Activated CD4-positive, alpha-beta T cell treated with anti-CD3 and anti-CD28 coated beads for 4 hours (primary cell): ENCODE results near the gene INHBB.
"Not testable (repeated sequence)": the region's sequence is repeated elsewhere in the genome, so short reads cannot be mapped to it uniquely, and the experiment has no call there.

Experiments used
- DNase-seq, 2 donors: peaks; one replicate each; pipeline ENCODE4 v3.0.0-alpha.2; 2020

Gene INHBB

DNA sequence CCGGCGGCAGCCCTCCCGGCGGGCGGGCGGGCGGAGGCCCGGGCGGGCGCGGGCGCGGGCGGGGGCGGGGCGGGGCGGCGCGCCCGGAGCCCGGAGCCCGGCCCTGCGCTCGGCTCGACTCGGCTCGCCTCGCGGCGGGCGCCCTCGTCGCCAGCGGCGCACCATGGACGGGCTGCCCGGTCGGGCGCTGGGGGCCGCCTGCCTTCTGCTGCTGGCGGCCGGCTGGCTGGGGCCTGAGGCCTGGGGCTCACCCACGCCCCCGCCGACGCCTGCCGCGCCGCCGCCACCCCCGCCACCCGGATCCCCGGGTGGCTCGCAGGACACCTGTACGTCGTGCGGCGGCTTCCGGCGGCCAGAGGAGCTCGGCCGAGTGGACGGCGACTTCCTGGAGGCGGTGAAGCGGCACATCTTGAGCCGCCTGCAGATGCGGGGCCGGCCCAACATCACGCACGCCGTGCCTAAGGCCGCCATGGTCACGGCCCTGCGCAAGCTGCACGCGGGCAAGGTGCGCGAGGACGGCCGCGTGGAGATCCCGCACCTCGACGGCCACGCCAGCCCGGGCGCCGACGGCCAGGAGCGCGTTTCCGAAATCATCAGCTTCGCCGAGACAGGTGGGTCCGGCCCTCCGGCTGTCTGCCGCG is at the start of gene INHBB:
Gene INHBB (plus strand): TSS at position 111 of the 641 bp plus-strand sequence. CDS start 53 bp downstream, at position 164.
- DNase-seq, result no peak

DNA sequence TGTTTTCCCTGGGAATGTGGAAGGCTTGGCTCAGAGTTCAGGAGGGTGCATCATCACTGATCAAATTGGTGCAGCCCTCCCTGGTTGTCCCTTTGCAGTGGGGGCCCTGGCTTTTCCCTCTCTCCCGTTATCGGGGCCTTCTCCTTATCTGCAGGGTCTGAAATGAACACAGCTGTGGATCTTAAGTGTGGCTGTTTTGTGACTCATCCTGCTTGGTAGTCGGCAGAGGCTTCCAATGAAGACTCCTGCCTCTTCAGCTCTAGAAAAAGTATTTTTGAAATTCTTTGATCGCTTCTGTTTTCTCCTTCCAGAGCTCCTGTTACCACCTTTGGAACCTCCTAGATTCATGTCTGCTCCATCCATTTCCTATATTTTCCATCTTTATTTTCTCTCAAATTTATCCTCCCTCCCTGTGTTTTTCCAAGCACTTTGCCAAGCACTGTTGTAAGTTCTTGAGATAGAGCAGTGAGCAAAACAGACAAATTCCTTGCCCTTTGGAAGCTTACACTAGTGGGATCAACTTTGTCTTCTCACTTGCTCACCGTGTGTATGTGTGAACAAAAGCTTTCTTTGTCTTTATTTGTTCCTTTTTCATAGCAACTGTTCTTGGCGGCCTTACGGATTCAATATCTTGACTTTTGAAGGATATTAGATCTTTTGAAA is 47.6 kb upstream of the INHBB start:
- no peak for DNase-seq

DNA sequence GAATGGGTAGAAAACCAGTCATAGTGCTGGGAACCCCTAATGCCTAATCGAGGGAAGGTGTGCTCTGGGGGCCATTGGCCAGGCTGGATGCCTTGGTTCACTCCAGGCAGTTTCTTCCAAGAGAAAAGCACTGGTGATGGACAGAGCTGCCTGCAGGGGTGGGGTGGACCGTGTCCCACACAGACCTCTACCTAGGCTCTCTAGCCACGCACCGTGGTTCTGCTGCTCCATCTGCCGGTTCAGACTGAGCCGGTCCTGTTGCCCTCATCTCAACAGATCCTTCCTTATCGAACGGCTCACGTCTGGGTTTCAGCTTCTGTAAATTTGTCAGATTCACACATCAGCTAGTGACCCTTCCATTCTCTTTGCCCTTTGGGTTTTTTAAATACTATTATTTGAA is 46.9 kb upstream of the INHBB start:
- DNase-seq, result no peak

DNA sequence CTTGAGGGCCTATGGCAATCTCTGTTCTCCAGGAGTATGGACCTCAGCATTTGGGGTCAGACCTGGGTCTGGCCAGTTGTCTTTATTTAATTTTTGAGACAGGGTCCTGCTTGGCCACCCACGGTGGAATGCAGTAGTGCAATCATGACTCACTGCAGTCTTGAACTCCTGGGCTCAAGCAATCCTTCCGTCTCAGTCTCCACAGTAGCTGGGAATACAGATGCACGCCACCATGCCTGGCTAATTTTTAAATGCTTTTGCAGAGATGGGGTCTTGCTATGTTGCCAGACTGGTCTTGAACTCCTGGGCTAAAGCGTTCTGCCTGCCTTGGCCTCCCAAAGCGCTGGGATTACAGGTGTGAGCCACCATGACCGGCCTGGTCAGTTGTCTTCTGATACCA is 46.4 kb upstream of the INHBB start:
- DNase-seq, result no peak

DNA sequence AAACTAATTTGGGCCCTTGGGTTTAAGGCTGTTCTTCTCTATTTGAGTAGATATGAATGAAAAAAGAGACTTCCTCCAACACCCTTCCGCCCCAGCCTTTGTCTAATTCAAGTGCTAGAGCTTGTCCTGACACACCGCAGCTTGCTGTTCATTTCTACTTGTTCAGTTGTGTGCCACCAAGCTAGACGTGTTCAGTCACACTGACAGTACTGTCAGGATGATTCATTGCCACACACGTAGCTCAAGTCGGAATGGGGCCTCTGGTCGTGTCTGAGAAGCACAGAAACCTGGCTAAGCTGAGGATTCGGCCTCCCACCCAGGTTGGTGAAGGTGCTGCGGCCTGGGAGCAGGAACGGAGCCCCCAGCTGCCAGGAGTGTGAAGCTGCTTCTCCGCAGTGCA is 45.6 kb upstream of the INHBB start:
- DNase-seq, result no peak

DNA sequence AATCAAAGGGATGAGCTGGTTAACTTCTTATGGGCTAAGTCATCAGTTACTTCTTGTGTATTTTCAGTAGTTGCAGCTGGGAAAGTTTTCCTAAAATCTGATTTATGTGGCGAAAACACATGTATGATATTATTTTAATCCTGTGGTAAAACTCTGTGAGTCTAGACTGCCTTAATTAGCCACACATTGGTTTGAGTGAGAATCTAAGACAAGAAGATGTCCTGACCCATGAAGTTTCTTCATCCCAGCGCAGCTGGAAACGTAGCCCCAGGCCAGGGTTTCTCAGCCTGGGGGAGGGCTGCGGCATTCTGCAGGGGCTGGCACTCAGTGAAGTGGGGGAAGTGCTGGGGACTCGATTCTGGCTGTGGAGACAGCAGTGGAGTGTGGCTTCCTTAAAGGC is 44.7 kb upstream of the INHBB start:
- no peak for DNase-seq

DNA sequence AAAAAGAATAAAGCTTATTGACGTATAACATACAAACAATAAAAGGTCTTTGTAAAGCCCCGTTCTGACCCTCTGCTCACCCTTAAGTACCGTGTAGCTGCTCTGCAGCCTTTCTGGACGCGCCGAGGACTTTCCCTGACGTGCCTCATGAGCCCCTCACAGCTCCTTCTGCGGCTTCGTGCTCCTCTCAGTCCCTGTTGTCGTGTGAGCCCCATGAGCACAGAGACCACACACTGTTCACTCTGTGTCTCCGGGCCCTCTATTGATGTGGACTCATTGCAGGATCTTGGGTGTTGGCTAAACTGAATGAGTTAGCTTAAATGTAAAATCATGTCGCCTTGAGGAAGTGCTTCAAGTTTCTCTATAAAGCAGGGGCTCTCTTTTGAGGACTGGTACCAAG is 43.6 kb upstream of the INHBB start:
- DNase-seq, result no peak

DNA sequence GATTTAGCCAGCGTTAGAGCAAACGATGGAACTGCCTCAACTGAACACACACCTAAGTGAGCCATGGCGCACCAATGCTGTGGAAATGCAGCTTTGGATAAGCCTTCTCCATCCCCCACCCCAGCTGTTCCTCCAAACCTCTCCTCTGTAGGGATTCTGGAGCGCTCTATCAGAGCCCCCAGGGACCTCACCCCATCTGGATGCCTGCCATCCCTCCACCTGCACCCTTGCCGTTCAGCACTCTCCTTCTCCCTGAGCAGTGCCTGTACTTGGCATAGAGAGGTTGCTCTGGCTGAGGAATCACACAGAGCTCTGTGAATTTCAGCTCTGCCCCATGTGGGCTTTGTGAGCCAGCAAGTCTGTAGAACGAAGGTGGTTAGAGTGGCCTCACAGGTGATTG is 42.8 kb upstream of the INHBB start:
- DNase-seq, result no peak

DNA sequence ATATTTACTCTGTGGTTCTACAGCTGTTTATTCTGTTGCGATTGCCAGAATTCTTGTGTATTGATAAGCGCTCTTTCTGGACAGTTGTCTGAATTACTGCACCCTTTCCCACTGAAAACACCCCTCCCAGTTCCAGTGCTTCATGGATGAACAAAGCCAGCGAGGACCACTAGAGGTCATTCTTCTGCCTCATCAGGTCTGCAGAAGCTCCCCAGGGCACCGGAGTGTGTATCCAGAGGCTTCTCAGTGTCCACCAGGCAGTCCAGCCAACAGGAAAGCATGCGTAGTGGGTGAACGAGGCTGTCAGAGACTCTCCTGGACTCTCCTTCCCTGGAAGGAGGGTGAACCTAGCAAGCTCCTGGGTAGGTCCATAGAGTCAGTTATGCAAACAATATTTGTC is 40.6 kb upstream of the INHBB start:
- no peak for DNase-seq

DNA sequence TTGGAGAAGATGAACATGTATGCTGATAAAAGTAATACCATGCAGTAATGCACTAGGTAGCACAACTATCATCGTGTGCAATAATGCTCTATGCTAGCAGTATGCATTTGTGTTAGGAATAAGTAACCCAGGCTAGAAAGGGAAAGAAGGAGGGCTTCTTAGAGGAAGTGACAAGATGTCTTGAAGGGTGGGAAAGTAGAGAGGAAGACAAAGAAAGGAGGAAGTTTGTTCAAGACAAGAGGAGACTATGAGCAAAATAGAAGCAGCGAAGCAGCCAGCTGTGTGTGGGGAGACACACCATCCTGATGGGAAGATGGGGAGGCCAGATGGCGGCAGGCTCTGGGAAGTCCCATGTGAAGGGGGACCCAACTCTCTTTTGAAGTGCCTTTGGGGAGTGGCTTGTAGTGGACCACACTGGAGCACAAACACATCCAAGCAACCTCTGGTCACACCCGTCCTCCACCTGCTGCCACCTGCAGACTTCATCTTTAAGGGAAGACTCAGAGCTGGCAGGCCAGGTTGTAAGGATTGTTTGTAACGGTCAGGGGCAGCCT is 39.9 kb upstream of the INHBB start:
- DNase-seq, result no peak

DNA sequence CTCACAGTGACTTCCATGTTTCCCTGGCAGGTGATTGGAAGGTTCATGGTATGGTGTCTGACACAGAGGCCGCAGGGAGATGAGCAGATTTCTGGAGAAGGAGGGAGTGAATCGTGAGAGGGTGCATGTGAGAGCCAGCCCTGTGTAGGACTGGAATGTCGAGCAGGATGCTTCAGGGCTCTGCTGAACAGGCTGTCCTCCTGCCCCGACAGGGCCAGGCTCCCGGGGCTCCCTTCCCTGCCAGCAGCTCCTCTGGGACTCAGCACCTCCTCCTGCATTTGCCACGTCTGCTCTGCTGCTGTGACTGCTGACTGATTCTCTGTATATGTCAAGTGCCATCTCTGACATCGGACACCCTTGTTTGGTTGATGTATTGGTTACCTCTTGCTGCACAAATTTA is 38.5 kb upstream of the INHBB start:
- no peak for DNase-seq

DNA sequence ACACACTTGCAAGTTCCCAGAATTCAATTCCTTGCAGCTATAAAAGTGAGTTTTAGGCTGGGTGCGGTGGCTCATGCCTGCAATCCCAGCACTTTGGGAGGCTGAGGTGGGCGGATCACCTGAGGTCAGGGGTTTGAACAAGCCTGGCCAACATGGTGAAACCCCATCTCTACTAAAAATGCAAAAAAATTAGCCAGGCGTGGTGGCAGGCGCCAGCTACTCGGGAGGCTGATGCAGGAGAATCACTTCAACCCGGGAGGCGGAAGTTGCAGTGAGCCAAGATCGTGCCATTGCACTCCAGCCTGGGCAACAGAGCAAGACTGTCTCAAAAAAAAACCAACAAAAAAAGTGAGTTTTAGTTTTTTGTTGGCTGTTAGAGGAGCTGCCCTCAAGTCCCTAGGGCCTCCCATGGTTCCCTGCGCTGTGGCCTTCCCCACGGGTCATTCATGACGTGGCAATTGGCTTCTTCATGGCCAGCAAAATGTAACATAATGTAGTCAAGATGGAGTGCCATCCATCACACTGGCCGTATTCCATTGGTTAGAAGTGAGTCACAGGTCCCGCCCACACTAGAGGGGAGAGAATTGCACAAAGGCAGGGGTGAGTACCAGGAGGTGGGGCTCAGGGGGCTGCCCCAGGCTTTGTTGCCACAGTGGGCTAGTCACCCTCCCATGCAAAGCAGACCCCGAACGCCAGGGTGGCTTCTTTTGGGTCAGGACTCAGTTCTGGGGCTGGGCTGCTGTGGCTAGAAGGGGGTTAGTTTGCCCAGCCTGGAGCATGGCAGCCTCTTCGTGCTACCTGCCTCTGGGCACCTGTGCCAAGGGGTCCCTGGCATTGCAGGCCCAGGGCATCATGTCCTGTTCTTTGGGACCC is 37.7 kb upstream of the INHBB start:
- DNase-seq, result no peak

DNA sequence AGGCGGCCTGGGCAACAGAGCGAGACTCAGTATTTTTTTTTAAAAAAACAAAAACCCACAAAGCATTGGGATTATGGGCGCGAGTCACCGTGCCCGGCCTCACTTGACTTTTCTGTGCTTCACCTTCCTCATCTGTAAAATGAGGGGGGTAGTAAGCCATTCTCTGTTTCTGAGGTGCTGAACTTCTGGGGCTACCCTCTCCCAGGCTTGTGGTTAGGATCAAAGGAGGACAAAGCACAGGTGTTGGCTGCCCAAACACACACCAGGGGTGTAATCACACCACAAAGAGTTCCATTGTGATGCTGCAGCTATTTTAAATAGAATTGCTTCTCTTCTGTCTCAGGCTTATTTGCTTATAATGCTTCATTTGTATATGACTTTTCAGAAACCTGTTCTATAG is 35.8 kb upstream of the INHBB start:
- no peak for DNase-seq

DNA sequence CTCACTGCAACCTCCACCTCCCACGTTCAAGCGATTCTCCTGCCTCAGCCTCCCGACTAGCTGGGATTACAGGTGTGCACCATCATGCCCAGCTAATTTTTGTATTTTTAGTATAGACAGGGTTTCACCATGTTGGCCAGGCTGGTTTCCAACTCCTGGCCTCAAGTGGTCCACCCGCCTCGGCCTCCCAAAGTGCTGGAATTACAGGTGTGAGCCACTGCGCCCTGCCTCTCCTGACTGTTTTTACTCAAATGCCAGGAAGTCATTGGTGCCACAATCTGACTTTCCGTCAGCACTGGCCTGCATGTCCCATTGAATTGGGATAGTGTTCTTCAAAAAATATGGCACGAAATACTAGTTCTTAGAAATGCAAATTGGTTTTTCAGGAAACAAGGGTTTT is 35.1 kb upstream of the INHBB start:
- not testable (repeated sequence) for DNase-seq

DNA sequence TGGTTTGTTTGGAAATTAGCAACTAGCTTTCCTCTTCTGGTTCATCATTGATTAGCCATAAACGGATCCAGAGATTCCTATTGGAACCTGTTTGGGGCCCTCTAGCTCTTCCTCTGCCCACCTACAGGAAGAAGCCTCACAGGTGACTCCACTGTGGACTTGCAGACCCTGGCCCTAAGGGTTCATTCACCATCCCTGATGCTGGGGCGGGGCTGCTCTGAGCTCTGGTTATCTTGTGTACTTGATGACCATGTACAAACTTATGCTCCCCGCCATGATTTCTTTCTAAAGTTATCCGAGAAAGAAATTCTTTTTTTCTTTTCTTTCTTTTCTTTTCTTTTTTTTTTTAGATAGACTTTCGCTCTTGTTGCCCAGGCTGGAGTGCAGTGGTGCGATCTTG is 33.9 kb upstream of the INHBB start:
- no peak for DNase-seq

DNA sequence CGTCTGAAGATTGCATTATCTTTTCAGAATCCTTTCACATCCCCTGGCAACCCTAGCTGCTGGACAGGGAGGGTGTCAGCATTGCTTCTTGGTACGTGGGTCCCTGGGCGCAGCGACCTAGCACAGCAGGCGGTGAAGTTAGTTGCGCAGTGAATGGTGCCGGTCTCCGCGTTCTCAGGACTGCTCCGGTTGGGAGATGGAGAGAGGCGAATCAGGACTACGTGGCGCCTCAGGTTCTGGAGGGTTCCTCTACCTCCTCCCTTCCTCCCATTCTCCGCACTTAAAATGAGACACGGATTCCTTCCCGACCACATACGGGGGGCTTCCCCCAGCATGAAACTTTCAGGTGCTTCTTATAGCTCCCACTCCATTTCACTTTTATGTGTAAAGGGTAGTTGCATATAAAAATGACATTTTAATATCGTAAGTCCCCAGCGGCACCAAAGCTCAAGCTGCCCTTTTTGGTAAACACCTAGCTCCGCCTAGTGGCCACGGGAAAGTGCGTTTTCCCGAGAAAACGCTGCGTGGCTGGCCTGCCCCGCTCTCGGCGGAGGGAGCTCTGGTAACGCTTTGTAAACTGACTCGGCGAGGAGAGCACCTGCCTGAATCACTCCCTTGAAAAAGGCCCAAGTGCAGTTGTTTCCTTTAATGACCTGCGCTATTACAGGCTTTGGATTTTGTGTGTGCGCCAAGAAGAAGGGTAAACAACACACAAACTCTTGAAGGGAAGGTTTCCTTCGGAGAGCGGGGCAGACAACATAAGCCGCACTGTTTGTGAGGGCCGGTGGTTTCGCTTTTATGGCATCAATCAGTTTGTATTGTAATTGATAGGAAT is 32.9 kb upstream of the INHBB start:
- peak; percentile 71 to 81 for DNase-seq

DNA sequence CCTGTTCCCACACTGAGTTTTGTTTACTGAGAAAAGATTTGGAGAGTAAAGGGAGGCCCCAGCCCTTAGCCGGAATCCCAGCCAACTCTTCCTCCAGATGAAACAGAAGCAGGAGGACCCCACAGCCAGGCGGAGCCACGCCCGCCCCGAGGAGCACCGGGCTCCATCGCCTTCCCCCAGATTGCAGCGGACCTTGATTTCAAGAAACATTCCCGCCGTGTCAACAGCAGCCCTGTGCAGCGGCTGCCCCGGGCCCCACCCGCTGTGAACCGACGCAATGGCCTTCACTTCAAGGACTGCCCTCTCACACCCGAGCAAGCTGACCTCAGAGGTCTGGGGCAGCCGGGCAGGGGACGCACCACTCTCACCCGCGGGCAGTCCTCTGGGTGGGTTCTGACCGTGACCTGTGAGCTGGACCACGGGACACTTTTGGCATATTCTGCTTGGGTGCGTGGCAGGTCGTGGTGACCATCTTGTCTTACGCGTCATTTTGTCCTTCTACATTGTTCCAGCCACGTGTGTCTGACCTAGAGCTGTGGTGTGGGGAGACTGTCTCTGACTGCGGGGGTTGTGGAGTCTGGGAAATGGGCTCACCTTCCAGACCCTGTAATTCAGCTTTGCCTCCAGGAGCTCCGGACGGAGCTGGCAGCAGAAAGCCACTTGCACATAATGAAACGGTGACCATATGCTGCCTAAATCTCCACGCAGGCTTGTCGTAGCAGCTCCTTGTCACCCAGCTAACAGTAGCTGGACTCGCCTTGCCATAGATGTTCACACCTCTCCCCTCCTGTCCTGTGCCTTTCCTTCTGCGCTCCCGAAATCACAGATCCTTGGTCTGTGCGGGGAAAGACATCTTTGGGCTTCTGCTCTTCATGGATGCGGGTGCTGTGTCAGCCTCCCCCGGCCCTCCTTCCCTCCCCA is 32.0 kb upstream of the INHBB start:
- no peak for DNase-seq

DNA sequence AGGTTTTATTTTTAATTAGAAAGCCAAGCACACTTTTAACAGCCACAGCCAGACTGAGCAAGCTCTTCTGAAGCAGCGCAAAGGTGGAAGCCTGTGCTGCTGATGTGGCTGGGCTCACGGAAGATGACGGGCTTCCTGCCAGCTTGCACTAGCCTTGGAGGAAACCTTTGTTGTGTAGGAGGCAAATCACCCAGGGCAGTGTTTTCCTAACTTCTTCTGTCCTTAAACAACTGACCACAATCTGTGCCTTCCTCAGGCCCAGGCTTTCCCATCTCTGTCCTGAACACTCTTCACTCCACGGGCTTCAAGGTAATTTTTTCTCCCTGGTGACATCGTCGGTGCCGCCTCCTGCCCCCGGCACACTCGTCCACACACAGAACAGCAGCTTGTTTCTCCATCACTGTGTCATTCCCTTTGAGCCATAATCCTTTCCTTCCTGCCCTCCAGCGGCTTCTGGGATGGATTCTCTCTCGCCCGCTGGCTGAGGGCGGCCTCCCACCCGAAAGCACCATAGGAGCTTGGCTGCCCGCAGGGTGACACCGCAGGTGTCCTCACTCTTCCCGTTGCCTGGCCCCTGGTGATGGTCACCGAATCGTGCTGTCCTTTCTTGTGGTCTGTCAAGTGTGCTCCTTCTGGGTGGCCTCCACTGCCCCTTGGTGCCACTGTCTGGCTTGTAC is 31.1 kb upstream of the INHBB start:
- DNase-seq, result no peak

DNA sequence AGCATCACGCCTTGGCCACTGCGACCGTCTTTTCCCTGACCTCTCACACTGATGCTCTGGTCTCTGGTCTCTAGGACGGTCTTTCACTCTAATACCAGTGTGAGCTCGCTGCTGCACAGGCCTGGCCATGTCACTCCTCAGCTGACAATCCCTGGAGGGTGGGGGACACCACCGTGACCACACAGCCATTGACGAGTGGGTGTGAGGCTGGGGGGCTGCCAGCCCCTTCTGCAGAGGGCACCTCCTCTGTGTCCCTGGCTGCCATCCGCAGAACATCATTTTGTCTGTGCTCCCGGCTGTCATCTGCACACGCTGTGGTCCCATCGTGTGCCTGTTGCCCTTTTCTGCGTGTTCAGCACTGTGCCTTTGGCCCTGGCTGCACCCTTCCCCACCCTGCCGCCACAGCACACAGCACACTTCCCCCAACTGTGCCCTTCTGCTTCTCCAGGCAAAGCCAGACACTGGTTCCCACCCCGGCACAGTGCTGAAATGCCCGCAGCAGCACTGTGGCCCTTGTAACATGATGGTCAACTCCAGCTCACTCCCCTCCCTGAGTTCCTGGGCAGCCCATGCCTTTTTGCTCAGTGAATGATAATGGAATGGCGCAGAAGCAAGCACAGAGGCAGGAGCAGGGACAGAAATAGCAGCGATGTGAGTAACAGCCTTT is 30.4 kb upstream of the INHBB start:
- no peak for DNase-seq

DNA sequence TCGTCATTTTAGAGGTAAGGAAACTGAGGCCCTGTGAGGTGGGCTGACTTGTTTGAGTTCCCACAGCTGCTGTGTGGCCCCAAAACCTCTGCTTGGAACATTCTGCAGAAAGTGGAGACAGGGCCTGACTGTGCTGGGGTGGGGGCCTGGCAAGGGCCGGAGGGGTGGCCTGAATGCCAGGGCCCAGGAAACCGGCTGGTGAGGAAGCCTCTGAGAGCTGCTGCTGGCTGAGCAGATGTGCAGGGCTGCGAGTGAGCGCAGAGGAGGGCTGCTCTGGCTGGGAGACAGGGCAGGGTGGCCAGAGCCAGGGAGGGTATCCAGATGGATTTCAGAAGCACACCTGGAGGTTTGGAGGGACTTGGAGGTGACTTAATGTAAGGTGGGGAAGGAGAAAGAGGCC is 29.9 kb upstream of the INHBB start:
- DNase-seq, result no peak
